ENCODE results near the gene DCDC2C.
A peak's percentile ranks its signal among the peaks of the same experiment; 100 is the strongest.

The DCDC2C gene

DNA sequence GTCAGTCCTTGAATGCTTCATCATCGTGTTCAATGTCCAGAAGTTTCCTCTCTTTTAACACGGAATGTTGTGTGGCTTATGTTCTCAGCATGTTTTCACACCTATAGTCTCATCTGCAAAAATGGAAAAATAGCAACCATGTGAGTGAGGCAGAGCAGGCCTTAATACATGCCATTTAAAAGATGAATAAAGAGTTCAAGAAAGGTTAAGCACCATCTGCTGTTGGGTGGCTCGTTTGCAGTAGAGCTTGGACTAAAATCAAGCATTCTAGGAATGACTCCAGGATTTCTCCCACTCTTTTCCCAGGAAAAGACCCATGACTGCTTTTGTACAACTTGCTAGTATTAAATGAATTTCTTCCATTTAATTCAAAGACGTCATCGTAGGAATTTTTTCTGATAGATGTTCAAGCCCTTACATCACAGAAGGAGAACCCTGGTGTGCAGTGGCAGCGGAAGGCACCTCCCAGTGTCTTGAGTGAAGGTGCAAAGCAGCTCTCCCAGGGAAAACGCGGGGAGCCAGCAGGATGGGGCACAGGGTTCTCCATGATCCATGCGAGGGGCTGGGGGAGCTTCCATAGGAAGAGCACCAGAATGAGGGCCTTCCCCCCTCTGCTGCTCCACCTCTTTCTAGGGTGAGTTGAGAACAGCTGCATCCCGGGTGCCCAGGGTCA lies 9.6 kb downstream of the DCDC2C start:
- DNase-seq: no peak

DNA sequence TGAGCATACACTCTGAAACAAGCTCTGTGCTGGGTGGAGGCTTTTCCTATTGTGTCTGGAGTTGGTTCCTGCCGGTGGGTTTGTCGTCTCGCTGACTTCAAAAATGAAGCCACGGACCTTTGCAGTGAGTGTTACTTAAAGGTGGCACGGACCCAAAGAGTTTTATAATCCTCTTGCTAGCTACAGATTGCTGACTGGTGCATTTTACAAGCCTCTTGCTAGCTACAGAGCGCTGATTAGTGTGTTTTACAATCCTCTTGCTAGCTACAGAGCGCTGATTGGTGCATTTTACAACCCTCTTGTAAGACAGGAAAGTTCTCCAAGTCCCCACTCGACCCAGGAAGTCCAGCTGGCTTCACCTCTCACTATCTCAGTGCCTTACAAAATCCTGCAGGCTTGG lies 15.3 kb downstream of the DCDC2C start:
- DNase-seq: no peak

DNA sequence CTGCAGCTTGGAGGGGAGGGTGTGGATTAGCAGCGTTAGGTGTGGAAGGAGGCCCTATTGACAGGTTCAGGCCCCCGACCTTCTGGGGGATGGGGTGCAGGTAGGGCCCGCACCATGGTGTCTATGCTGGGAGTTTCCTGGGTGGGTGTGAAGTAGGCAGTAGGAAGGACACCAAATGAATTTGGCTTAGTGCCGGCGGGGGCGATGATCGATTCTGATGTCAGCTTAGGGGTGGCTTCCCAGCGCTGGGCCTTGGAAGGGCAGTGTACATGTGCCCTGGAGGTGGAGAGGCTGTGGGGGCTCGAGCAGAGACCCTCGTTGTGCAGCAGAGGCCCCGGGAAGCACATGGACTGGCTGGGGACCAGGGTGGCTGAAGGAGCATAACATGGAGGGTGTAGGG lies 21.6 kb downstream of the DCDC2C start:
- no peak for DNase-seq

DNA sequence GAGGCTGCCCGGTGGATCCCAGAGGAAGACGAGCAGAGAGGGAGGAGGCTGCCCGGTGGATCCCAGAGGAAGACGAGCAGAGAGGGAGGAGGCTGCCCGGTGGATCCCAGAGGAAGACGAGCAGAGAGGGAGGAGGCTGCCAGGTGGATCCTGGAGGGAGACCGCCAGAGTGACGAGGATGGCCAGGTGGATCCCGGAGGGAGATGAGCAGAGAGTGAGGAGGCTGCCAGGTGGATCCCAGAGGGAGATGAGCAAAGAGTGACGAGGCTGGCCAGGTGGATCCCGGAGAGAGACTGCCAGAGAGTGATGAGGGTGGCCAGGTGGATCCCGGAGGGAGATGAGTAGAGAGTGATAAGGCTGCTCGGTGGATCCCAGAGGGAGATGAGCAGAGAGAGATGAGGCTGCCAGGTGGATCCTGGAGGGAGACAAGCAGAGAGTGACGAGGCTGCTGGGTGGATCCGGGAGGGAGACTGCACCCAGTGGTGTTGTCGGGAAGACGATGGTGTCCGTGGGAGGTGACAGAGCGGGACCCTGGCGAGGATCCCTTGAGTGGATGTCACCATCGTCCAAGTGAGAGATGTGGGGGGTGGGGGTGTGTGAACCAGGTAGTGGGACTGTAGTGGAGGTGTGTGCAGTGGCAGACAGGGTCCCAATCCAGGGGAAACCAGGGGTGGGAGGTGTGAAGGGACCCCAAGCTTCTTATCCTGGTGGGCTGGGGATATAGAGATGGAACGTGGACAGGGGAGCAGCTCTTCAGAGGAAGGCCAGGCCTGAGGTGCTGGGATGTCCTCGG lies 22.3 kb downstream of the DCDC2C start:
- no peak for DNase-seq

DNA sequence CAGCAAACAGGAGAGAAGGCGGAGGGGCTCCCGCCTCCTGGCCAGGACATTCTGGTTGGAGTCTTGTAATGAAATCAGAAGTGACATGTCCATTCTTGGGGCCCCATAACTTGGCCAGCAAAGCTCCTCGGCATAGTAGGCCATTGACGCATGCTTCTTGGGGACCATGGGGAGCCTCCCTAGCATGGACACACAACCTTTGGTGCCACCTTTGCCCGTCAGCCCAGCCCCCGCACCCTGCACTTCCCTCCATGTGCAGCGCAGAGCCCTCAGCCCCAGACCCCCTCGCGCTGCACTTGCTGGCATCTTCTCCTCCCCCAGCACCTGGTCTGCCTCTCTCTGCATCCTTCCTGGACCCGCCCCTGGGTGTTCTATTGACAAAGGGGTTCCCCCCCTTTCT lies 23.1 kb downstream of the DCDC2C start:
- no peak for DNase-seq

DNA sequence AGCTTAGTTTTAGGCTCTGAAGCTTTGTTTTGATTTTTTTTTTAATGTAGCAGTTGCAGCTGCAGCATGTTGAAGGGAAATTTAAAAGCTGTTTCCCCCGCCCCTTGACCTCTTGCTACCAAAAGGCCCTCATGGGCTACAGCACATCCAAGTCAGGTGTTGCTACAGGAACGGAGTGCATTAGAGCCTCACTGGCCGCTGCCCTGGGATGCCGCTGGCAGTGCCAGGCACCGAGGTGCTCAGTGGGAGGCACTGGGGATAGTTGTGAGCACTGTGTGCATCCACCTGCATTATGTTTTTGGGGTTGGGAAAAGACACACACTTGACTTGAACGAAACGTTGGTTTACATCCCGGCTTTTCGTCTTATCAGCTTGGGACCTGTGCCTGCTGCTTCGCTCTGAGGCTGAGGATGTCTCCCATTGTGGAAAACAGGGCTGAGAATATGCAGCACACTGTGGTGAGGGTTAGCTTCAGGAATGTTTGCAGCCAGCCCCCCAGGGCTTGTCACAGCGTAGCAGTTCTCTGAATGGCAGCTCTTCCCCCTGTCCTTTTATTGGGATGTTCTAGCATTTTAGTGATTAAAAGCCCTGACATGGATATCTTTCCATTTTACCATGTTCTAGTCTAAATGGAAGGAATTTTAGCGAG lies 24.1 kb downstream of the DCDC2C start:
- DNase-seq: no peak

DNA sequence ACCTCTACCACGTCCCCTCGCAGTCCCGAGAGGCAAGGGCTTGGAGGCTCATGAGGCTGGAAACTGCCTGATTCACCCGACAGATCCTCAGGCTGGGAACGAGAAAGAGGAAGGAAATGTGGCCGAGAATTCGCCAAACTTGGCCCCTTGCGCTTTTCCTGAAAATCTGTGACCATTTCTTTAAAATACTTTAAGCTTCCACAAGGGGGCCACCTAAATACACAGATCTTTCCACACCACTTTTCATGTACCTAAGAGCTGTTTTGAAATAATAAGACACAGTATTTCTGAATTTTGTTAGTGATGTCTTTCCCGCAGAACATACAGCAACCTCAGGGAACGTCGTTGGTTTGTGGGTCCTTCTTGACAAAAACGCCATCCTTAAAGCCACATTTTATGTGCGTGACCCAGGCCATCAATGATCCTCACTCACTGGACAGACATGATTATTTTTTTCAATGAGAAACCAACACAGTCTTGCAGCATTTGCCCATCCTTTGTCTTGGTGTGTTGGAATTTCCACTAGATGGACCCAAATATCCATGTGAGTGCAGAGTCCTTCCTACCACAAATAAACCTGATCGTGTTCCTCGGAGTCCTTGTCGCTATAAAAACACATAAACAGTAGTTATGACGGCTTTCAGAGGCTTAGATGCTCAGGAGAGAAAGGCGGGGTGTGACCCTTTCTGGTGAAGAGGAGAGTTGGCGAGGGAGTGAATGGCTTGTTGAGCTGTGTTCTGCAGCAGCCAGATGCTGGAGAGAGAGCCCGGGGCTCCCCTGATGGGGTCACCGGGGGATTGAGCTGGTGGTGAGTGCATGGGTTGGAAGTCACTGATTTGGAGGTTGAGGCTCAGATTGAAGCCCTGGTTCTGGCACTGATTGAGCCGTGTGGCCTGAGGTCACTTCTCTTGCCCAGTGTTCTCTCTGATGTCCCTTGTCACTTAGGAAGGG lies 25.0 kb downstream of the DCDC2C start:
- peak in 1 of 2 experiments; percentile 49 for DNase-seq

DNA sequence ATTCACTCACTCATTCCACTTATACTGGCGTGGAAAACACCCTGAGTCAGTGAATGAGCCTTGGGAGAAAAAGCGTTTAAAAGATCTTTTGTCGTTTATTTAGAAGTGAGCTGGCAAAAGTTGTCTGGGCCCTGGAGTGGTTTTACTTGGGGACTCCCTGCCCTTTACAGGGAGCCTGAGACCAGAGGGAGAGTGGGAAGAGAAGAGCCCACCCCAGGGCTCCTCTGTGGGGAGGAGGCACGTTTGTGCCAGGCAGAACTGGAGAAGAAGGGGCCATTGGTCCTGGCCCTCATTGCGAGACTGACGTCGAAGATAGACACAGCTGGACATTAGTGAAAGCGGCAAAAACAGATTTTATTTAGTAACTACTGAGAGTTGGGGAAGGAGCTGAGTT lies 25.7 kb downstream of the DCDC2C start:
- DNase-seq: no peak

DNA sequence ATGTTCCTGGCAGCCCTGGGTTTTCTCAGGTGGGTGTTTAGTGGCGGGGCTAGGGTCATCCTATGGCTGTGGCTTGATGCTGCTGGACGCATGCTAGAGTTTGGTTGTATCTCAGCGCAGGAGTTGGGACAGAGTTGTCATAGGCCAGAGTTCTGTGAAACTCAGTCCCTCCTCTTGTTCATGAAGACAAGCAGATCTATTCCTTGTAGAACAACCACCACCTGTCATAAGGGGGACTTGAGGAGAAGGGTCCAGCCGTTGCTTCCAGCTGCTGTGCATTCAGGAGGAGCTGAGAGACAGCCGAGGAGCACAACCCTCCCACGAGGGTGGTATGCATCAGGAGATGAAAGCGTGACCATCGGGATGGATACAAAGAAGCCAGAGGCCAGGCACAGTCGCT lies 26.4 kb downstream of the DCDC2C start:
- DNase-seq: no peak

DNA sequence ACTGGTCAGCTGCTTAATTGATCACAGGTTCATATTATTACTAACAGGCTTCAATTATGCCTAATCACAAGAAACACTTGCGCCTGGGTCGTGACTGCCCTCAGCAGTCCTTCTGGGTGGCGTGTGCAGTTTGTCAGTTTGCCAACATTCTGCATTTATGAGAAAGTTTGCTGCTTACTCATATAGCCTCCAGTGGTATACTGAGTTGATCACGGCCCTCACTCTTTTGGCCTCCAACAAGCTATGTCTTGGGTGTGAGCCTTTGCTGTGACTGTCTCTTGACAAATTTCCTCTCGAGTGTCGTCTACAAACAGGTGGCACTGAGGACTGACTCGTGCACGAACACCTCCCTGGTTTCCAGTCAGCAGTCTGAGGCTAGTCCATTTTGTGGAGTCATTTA lies 27.3 kb downstream of the DCDC2C start:
- DNase-seq: no peak

DNA sequence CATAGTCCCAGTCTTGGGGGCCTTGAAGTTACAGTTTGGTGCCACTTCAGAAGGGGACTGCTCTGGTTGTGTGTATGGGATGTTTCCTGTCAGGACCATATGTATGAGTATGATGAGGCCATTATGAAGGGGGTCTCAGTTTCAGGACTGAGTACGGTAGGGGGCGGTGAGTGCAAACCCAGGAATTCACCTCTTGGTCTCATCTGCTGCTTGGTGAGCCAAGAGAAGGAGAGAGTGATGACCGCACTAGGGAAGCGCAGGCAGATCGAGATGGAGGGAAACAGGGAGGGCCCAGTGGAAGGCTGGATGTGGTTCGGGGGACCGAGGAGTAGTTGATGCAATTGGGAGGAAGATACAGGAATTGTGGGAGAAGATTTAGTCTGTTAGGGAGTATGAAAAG lies 28.5 kb downstream of the DCDC2C start:
- DNase-seq: no peak

DNA sequence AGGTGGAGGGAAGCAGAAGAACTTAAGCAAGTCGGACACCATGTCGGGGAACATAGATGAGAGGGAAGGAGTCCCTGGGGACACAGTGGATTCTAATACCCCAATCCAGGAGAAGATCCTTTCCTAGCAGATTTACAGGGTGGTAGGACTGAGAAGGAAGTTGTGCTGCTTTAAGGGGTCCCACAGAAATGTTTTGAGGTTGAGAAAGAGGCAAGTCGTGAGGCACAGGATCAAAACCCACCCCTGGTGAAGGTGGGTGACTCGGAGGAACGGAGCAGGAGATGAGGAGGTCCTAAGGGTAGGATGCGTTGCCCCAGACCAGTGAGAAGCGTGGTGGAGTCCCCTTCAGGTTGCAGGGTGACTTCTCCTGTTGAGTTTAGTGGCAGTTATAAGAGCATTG lies 32.7 kb downstream of the DCDC2C start:
- DNase-seq: no peak

DNA sequence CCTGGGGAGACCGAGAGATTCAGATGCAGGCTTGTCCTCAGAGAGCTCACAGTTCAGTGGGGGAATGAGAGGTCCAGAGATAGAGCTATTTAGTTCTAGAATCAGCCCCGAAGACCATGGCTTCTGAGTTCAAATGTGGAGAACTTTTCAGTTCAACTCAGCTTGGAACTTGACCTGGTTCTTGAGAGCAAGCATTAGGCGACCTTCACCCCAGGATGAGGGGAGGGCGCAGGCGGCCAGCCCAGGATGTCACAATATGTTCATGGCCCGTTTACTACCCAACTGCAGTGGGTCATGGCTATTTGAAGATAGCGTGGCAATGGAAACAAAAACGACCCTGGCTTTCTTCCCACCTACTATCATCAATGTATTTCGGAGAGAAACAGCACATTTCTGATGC lies 33.8 kb downstream of the DCDC2C start:
- no peak for DNase-seq

DNA sequence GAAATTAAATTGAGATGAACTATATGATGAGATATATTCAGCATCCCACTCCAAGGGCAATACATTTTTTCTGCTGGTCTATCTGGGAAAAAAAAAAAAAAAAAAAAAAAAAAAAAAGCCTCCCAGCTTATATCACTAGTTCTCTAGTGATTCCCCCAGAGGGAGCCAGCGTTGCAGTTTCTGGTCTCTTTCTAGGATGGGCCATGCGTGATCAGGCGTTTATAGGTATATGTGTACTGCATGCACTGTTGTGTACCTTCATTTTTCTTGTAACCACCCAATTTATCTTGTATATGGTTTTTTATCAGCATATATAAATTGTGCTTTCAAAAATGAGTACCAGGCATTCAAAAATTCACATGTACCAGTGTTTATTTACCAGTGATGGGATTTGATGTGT lies 35.1 kb downstream of the DCDC2C start:
- peak in 1 of 2 experiments; percentile 42 for DNase-seq

DNA sequence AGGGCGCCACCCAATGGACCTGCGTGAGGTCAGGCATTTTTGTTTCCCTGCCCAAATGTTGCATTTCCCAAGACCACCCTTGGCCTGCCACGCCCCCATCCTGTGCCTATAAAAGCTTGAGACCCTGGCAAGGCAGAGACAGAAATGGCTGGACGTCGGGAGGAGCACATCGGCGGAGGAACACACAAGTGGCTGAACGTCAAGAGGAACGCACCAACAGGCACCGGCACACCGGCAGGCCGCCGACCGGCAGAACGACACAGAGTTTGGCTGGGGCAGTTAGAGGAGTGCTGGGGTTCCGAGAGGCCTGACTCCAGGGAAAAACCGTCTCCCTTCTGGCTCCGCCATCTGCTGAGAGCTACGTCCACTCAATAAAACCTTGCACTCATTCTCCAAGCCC lies 35.9 kb downstream of the DCDC2C start:
- DNase-seq: no peak

DNA sequence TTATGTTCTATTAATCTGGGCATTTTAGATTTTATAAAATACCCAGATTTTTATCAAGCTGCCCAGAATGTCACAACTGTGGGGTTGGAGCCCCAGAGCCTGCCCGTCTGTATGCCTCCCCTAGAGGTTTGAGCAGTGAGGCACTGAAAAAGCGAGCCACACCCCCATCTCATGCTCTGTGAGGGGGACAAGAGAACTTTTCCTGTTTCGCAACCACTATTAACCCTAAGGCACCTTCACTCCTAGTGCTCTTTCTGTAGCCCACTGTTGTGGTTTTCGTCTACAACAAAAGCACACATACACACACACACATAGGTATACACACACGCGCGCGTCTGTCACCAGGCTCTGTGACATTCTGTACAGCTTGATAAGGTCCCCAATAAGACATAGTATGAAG lies 38.0 kb downstream of the DCDC2C start:
- DNase-seq: no peak

DNA sequence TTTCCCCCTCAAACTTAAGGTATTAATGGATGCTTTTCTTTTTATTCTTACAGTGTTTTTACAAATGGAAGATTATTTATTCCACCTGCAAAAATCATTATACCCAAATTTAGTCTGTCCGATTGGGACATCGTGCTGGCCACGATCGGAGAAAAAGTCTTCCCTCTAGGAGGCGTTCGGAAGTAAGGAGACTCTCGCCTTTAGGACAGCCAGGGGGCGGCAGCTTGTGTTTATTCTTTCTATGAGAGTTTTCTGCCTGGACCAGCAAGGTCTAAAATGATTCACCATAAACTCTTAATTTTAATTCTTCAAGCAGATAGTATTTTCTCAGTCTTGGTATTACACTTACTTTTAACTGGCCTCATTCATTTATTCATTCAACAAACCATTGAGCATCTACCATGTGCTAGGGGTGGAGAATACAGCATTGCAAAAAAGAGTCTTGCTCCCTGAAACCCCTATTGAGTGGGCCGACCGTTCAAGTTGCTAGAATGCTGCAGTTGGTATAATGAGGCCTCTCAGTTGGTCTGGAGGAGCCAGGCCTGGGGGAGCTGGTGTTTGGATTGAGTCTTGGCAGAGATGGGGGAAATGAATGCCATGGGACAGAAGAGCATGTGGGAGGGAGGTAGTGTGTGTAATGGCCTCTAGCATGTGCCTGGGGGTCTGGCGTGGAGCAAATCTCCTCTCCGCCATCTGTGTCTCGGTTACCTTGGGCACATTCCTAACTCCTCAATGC lies 38.7 kb downstream of the DCDC2C start:
- DNase-seq: no peak

DNA sequence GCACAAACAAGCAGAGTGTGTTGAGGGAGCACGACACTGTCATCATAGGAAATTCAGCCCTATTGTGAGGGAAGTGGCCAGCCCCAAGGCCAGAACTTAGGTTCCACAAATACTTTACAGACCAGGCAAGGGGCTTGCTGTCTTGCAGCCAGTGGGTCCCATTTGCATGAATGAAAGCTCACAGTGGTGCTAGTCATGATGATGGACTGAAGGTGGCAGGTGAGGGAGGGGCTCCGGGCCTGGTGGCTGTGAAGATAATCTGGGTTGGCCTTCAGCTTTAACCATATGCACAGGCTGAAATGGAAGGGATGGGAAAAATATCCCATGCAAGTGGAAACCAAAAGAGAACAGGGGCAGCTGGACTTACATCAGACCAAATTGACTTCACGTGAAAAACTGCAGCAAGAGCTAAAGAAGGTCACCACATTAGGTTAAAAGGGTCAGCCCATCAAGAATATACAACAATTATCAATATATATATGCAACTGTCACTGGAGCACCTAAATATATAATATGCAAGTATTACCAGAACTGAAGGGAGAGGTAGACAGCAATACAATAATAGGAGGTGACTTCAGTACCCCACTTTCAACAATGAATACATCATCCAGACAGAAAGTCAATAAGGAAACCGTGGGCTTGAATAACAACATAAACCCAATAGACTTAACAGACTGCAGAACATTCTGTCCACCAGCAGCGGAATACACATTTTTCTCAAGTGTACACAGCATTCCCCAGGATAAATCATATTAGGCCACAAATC lies 39.6 kb downstream of the DCDC2C start:
- DNase-seq: no peak

DNA sequence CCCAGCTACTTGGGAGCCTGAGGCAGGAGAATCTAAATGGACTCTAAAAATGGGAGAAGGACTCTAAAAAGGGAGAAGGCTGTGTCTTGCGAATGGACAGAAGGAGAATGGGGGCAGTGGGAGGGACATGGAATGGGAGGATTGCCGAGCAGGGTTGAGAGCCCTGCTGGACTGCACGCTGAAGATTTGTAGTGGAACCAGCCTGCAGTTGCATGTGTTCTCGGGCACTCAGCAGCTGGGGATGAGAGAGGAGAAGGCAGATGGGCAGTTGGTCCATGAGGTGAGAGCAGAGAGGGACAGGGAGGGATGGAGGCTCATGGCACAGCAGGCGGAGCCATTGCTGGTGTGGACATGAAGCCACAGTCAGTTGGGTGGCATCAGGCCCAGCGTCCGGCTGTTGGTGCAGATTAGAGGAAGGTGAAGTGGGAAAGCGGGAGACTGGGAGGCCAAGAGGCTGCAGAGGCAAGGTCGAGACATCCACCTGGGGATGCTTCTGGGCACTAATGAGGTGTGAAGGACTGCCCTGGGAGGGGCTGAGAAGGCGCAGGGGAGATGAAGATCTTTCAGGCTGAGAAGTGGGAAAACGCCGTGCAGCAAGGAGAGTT lies 40.7 kb downstream of the DCDC2C start:
- DNase-seq: no peak

DNA sequence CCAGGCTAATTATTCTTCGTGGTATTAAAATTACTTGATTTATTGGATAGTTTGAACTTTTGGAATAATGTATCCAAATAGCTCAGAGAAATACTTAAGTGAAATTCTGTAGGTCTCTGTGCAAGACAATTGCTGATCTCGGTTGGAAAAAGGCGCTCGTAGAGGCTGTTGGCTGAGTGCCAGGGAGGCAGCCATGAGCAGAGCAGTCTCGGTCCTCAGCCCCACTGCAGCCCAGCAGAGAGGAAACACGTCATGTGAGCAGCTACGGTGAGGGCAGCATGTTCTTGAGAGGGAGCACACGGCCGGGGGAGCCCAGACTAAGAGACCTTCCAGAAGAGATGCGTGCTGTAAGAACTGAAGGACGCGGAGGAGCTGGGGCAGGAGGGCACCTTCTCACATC lies 42.5 kb downstream of the DCDC2C start:
- DNase-seq: no peak

DNA sequence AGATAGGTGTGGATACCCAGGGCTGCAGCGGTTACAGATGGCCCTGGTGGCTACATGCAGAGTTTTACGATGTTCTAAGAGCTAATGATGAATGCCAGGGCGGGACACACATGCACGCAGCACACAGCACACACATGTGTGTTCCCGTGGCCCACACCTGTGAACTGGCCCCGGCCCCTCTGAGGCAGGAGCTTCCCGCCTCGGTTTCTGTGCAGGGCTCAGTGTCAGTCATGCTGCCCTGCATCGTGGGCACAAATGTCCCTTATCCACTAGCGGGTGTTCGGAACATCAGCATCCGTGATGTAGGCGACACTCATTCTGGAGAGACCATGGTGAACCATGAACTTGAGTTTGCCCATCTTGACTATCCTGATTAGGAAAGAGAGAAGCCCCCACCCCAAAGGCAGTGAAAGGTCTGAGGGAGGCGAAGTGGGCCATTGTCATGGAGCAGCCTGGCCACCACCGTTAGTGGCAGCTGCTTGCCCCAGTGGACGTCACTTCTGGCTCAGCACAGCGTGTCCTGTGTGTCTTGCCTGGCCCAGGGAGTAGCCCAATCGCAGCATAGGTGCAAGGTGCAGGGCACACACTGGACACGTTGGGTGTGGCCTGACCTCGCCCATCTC lies 43.8 kb downstream of the DCDC2C start:
- no peak for DNase-seq
